ENCODE measurements around the gene CDR2. TPM values are rescaled to one million over a fixed set of nuclear protein-coding genes. Genes with fewer than 3 reads are reported as not detected.

The CDR2 gene
- total and polyA plus RNA-seq, 2 of the 13 experiments (the other 11 are each of a cell fraction or from before 2014, with no cell fraction given), result 59.0 to 78.9 TPM

DNA sequence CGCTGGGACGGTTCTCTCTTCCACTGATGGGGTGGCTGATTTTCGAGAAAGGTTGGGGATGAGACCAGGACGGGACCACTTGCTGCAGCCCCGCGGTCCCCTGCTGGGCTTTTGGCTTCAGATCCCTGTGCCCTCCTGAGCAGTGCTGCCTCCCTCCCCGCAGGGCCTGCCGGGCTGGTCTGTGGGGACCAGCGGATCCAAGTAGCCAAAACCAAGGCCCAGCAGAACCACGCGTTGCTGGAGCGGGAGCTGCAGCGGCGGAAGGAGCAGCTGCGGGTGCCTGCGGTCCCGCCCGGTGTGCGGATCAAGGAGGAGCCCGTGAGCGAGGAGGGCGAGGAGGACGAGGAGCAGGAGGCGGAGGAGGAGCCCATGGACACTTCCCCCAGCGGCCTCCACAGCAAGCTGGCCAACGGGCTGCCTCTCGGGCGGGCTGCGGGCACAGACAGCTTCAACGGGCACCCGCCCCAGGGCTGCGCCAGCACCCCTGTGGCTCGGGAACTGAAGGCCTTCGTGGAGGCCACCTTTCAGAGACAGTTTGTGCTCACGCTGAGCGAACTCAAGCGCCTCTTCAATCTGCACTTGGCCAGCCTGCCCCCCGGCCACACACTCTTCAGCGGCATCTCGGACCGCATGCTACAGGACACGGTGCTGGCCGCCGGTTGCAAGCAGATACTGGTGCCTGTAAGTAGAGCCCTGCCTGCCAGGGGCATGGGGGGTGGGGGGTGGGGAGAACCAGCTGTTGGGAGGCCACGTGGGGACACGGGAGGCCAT, 48.6 kb downstream of the CDR2 start (continued):
- TF ChIP-seq TBL1XR1 (IDR thresholded peaks at IDR 0.05; ENCODE audit: borderline replicate concordance, low read length, partially characterized antibody), result no peak
- no peak for TF ChIP-seq HDAC6 (IDR thresholded peaks at IDR 0.05; ENCODE audit: low read depth, low read length)
- no peak for TF ChIP-seq KAT2B (IDR thresholded peaks at IDR 0.05; ENCODE audit: borderline replicate concordance, low read depth, low read length)
- no peak for TF ChIP-seq SNAPC2 (CRISPR knock-in tag; IDR thresholded peaks at IDR 0.05)
- no peak for TF ChIP-seq ZNF441 (CRISPR knock-in tag; IDR thresholded peaks at IDR 0.05; ENCODE audit: borderline replicate concordance)

DNA sequence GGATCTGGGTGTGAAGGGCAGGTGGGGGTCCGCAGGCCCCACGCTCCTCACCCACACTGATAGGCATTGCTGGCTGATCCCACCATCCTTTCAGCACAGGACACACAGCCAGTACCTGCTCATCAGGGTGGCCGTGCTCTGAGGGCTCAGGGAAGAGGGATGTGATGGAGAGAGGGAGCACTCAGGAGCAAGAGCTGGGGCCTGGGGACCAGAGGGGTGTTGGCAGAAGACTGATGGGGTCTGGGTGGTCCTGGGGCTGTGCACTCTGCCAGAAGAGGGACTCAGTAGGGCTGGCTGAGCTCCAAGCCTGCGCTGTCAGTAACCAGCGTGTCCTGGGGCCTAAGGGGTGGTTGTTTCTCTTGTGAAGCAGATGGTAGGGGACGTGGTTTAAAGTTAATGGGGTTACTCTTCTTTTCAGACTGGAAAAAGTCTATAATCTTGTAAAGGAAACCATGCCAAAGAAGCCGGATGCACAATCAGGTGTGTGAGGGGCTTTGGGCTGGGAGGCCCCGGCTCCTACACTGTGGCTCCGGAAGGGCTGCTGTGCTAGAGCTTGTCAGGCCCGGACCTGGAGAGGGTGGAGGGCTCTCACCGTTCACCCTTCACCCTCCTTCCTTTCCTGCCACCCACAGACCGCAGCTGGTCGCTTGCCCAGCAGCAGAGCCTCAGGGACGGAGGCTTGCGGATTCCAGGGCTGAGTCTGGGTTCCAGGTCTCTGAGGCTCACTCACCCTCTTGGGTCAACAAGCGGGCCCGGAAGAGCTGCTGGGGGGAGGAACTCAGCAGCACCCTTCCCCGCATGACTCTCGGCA, 49.4 kb downstream of the CDR2 start:
- H3K79me2 ChIP-seq (ENCODE audit: insufficient read depth, low read length), result peaks cover 14% of the 10 kb centered on the region
- ChIA-PET CTCF (ENCODE audit: low intra/inter-chr PET ratio, low total read pairs) (no interaction called here), POLR2A (no interaction called here)
- no peaks in the 10 kb centered on the region for H3K4me1 ChIP-seq (ENCODE audit: insufficient read depth, low read length)
- peaks cover 75 to 100% of the 10 kb centered on the region in 2 experiments for H3K36me3 ChIP-seq (replicated peaks in 1 of 2; ENCODE audit: control insufficient read depth in 1 of 2, insufficient read depth in 2 of 2, low read length in 2 of 2)
- DNase-seq (ENCODE audit: low spot score), result no peak
- no peaks in the 10 kb centered on the region for H3K27me3 ChIP-seq (ENCODE audit: control insufficient read depth in 1 of 2, insufficient read depth in 2 of 2, low read length in 2 of 2)
- 98% methylated on average over 17 of the region's 19 CpGs for WGBS (ENCODE audit: low lambda C conversion rate)
- in situ Hi-C loops (cut with HindIII; ENCODE audit: extremely low pct_ligation_motif_present, low pct_unique_long_range_greater_than_20kb) (loop anchor here (25.0 kb wide), 2 partner anchors 763 to 1163 kb away; partner anchors contain the start of genes DNAH3 and LDAF1), intact Hi-C loops (cut with micrococcal nuclease; ENCODE audit: unreplicated experiment) (loop anchor here (5.0 kb wide), 1 partner anchor 47 kb away; the partner anchor contains the start of gene CDR2)
- no peaks in the 10 kb centered on the region for H3K9me3 ChIP-seq (ENCODE audit: low read length)
- no TSS peak for BruUV-seq (replicated peaks)
- no peak for ATAC-seq
- no peak overlapping the region for H3K9ac ChIP-seq (ENCODE audit: insufficient read depth, low read depth, low read length)
- FAIRE-seq, result no peak
- no peak overlapping the region for H3K4me2 ChIP-seq (ENCODE audit: low read depth, low read length)
- H2AFZ ChIP-seq (ENCODE audit: low read length), result no peak overlapping the region
- peaks cover 28% of the 10 kb centered on the region; the same call in 1 of the 2 replicates for H4K20me1 ChIP-seq (ENCODE audit: insufficient read depth, low read length)
- no peak overlapping the region for H3K4me3 ChIP-seq (replicated peaks in 1 of 3; ENCODE audit: insufficient read depth in 1 of 3, low read depth in 2 of 3, low read length in 3 of 3)
- no peak overlapping the region for H3K27ac ChIP-seq (ENCODE audit: extremely low read length, insufficient read depth, low read length)
- TF ChIP-seq RARA (CRISPR knock-in tag; IDR thresholded peaks at IDR 0.05), result no peak
- TF ChIP-seq, protein P1, sequence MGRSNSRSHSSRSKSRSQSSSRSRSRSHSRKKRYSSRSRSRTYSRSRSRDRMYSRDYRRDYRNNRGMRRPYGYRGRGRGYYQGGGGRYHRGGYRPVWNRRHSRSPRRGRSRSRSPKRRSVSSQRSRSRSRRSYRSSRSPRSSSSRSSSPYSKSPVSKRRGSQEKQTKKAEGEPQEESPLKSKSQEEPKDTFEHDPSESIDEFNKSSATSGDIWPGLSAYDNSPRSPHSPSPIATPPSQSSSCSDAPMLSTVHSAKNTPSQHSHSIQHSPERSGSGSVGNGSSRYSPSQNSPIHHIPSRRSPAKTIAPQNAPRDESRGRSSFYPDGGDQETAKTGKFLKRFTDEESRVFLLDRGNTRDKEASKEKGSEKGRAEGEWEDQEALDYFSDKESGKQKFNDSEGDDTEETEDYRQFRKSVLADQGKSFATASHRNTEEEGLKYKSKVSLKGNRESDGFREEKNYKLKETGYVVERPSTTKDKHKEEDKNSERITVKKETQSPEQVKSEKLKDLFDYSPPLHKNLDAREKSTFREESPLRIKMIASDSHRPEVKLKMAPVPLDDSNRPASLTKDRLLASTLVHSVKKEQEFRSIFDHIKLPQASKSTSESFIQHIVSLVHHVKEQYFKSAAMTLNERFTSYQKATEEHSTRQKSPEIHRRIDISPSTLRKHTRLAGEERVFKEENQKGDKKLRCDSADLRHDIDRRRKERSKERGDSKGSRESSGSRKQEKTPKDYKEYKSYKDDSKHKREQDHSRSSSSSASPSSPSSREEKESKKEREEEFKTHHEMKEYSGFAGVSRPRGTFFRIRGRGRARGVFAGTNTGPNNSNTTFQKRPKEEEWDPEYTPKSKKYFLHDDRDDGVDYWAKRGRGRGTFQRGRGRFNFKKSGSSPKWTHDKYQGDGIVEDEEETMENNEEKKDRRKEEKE (IDR thresholded peaks at IDR 0.05), result no peak
- no peak for TF ChIP-seq TAF15 (IDR thresholded peaks at IDR 0.05; ENCODE audit: low read depth, low read length, poor library complexity, severe bottlenecking)
- no peak for TF ChIP-seq CBX2 (IDR thresholded peaks at IDR 0.05; ENCODE audit: low read depth, low read length)
- no peak for TF ChIP-seq CBX2 (CRISPR knock-in tag; IDR thresholded peaks at IDR 0.05; ENCODE audit: low read depth)
- TF ChIP-seq HNRNPUL1 (IDR thresholded peaks at IDR 0.05; ENCODE audit: low read depth, low read length), result no peak
- no peak for TF ChIP-seq ZSCAN21 (CRISPR knock-in tag; IDR thresholded peaks at IDR 0.05; ENCODE audit: borderline replicate concordance)
- TF ChIP-seq GFI1 (CRISPR knock-in tag; IDR thresholded peaks at IDR 0.05; ENCODE audit: borderline replicate concordance), result no peak
- no peak for TF ChIP-seq MYC (CRISPR knock-in tag; IDR thresholded peaks at IDR 0.05; ENCODE audit: borderline replicate concordance)
- TF ChIP-seq, protein P2, sequence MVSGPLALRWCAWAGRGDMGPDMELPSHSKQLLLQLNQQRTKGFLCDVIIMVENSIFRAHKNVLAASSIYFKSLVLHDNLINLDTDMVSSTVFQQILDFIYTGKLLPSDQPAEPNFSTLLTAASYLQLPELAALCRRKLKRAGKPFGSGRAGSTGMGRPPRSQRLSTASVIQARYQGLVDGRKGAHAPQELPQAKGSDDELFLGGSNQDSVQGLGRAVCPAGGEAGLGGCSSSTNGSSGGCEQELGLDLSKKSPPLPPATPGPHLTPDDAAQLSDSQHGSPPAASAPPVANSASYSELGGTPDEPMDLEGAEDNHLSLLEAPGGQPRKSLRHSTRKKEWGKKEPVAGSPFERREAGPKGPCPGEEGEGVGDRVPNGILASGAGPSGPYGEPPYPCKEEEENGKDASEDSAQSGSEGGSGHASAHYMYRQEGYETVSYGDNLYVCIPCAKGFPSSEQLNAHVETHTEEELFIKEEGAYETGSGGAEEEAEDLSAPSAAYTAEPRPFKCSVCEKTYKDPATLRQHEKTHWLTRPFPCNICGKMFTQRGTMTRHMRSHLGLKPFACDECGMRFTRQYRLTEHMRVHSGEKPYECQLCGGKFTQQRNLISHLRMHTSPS (CRISPR knock-in tag; IDR thresholded peaks at IDR 0.05; ENCODE audit: low read depth), result no peak
- no peak for TF ChIP-seq KLF9 (CRISPR knock-in tag; IDR thresholded peaks at IDR 0.05; ENCODE audit: low read depth)
- TF ChIP-seq, protein P3, sequence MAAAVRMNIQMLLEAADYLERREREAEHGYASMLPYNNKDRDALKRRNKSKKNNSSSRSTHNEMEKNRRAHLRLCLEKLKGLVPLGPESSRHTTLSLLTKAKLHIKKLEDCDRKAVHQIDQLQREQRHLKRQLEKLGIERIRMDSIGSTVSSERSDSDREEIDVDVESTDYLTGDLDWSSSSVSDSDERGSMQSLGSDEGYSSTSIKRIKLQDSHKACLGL (CRISPR knock-in tag; IDR thresholded peaks at IDR 0.05), result no peak

Data from HepG2 (cell line).